GM23338 (cell line): ENCODE measurements around the gene DLX4.

Source experiments
- CREB1 ChIP-seq: fragments of 250-450 bp; sonication (Bioruptor Pico); IDR thresholded peaks from 2 replicates; pipeline ENCODE4 v1.5.0; 2020; ENCODE audit warnings: low read depth, mild to moderate bottlenecking, moderate library complexity
- CTCF ChIP-seq, 2 experiments: fragments of 200-600 bp in 1 of 2; sonication (generic) in 1 of 2; conservative IDR thresholded peaks; 2 replicates each; pipeline versions ENCODE4 v1.5.1 to v1.6.1; 2016 to 2017; ENCODE audit warnings: antibody characterized with exemption in 2 of 2, low read depth in 2 of 2, mild to moderate bottlenecking in 2 of 2, moderate library complexity in 1 of 2
- ETS1 ChIP-seq: IDR thresholded peaks from 2 replicates; pipeline ENCODE4 v1.6.1; 2016; ENCODE audit warnings: antibody characterized with exemption
- EZH2 ChIP-seq: fragments of 200-600 bp; sonication (generic); IDR thresholded peaks from one replicate; pipeline ENCODE4 v1.8.0; 2017; ENCODE audit warnings: antibody characterized with exemption, mild to moderate bottlenecking, low read depth; ENCODE audit not compliant: unreplicated experiment
- EZH2phosphoT487 ChIP-seq: fragments of 200-600 bp; sonication (generic); IDR thresholded peaks from one replicate; pipeline ENCODE4 v1.8.1; 2018; ENCODE audit warnings: antibody characterized with exemption; ENCODE audit not compliant: unreplicated experiment
- POLR2AphosphoS5 ChIP-seq: IDR thresholded peaks from 2 replicates; pipeline ENCODE4 v1.6.1; 2016; ENCODE audit warnings: antibody characterized with exemption, low read depth
- REST ChIP-seq: IDR thresholded peaks from one replicate; pipeline ENCODE4 v1.6.1; 2018; ENCODE audit warnings: antibody characterized with exemption; ENCODE audit not compliant: unreplicated experiment
- STAT1 ChIP-seq: IDR thresholded peaks from one replicate; pipeline ENCODE4 v1.6.1; 2016; ENCODE audit warnings: antibody characterized with exemption; ENCODE audit not compliant: unreplicated experiment

GRCh38 chr17:49966767-49967166 is 2.2 kb upstream of the DLX4 start:
- TF ChIP-seq EZH2 (peak; percentile 64), CTCF (conservative IDR thresholded peaks at IDR 0.05; ENCODE audit: low read depth in 2 of 2) (no peak), ETS1 (no peak), REST (no peak), EZH2phosphoT487 (no peak), STAT1 (no peak), POLR2AphosphoS5 (no peak), CREB1 (no peak)
